HG03565 (cell line): ENCODE results near the gene KRTAP10-7.
"Not testable (repeated sequence)": the region's sequence is repeated elsewhere in the genome, so short reads cannot be mapped to it uniquely, and the experiment has no call there.

Experiments
- ATAC-seq: cut with Tn5 transposase; IDR thresholded peaks from one replicate; pipeline ENCODE4 v1.9.1; 2021; ENCODE audit warnings: mild to moderate bottlenecking, moderate library complexity; ENCODE audit not compliant: unreplicated experiment

KRTAP10-7 gene

GRCh38 chr21:44600118-44600978, at the start of gene KRTAP10-7:
Gene KRTAP10-7 (plus strand): TSS chr21:44600597. CDS start chr21:44600622, 25 bp downstream.
- not testable (repeated sequence) for ATAC-seq

- ATAC-seq: no peak
Measured at GRCh38 chr21:44550807-44551206, 49.6 kb upstream of the KRTAP10-7 start.

- ATAC-seq: no peak
Measured at GRCh38 chr21:44551340-44551961, 48.9 kb upstream of the KRTAP10-7 start, which contains the start of gene KRTAP10-2. Gene KRTAP10-2 (minus strand): TSS chr21:44551505. CDS start chr21:44551458, 47 bp downstream.

GRCh38 chr21:44552136-44552535, 48.3 kb upstream of the KRTAP10-7 start:
- ATAC-seq: no peak

- no peak for ATAC-seq
Measured at GRCh38 chr21:44552681-44553080, 47.7 kb upstream of the KRTAP10-7 start.

GRCh38 chr21:44555200-44555875, 45.1 kb upstream of the KRTAP10-7 start:
- no peak for ATAC-seq

- no peak for ATAC-seq
Measured at GRCh38 chr21:44556879-44557278, 43.5 kb upstream of the KRTAP10-7 start.

- no peak for ATAC-seq
Measured at GRCh38 chr21:44557491-44558328, 42.7 kb upstream of the KRTAP10-7 start.

GRCh38 chr21:44558329-44558675, 42.1 kb upstream of the KRTAP10-7 start:
- ATAC-seq: not testable (repeated sequence)

- ATAC-seq: no peak
Measured at GRCh38 chr21:44558695-44559094, 41.7 kb upstream of the KRTAP10-7 start, which contains the start of gene KRTAP10-3. Gene KRTAP10-3 (minus strand): TSS chr21:44558795. CDS start chr21:44558715, 80 bp downstream.

GRCh38 chr21:44564099-44564498, 36.3 kb upstream of the KRTAP10-7 start:
- no peak for ATAC-seq

GRCh38 chr21:44564886-44565598, 35.4 kb upstream of the KRTAP10-7 start:
- no peak for ATAC-seq

- no peak for ATAC-seq
Measured at GRCh38 chr21:44566403-44566802, 34.0 kb upstream of the KRTAP10-7 start.

GRCh38 chr21:44567481-44568171, 32.8 kb upstream of the KRTAP10-7 start:
- no peak for ATAC-seq

- ATAC-seq: no peak
Measured at GRCh38 chr21:44568261-44568660, 32.1 kb upstream of the KRTAP10-7 start.

GRCh38 chr21:44568667-44569556, 31.5 kb upstream of the KRTAP10-7 start:
- no peak for ATAC-seq

GRCh38 chr21:44569861-44570517, 30.4 kb upstream of the KRTAP10-7 start:
- ATAC-seq: no peak

GRCh38 chr21:44571296-44571695, 29.1 kb upstream of the KRTAP10-7 start:
- no peak for ATAC-seq
